ENCODE measurements around the gene VTI1A. TPM values are rescaled to one million over a fixed set of nuclear protein-coding genes. Genes with fewer than 3 reads are reported as not detected.
"Not testable (repeated sequence)": the region's sequence is repeated elsewhere in the genome, so short reads cannot be mapped to it uniquely, and the experiment has no call there.

Gene VTI1A
- total RNA-seq, 1 experiment from 2014 or later, result 44.4 TPM

DNA sequence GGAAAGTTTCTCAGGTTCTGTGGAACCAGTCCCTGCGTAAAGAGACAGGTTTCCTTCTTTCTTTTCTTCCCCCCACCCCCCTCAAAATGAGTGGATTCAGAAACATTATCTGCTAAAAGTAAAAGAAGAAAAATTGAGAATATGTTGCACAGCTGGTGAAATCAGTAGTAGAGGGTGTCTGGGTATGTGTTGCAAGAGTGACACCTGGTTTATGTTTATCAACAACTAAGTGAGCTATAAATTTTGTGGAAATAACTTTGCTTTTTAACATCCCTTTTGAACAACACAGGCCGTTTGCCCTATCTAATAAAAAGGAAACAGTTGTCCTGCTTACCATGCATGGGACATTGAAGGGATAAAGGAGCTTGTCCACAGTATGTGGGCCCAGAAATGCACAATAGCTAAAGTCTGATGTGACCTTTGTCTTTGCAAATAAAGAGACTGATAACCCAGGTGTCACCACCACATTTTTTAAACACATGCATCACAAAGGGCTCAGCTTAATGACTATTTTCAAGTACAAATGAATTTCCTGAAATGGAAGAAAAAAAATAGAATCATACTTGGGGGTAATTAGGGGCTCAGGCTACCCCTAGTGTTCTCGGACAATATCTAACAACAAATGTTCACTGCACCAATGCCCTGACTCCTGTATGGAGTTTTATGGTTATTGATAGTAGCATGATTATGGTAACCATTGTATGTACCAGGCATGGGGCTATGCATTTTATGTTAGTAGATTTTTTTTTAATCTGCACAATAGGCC lies 281.3 kb downstream of the VTI1A start:
- no peaks in the 10 kb centered on the region for H3K36me3 Mint-ChIP-seq (ENCODE audit: insufficient read depth, unreplicated experiment)
- BruUV-seq (replicated peaks), result no TSS peak
- no peak for DNase-seq (ENCODE audit: unreplicated experiment)
- TF ChIP-seq, protein P1, sequence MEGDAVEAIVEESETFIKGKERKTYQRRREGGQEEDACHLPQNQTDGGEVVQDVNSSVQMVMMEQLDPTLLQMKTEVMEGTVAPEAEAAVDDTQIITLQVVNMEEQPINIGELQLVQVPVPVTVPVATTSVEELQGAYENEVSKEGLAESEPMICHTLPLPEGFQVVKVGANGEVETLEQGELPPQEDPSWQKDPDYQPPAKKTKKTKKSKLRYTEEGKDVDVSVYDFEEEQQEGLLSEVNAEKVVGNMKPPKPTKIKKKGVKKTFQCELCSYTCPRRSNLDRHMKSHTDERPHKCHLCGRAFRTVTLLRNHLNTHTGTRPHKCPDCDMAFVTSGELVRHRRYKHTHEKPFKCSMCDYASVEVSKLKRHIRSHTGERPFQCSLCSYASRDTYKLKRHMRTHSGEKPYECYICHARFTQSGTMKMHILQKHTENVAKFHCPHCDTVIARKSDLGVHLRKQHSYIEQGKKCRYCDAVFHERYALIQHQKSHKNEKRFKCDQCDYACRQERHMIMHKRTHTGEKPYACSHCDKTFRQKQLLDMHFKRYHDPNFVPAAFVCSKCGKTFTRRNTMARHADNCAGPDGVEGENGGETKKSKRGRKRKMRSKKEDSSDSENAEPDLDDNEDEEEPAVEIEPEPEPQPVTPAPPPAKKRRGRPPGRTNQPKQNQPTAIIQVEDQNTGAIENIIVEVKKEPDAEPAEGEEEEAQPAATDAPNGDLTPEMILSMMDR (IDR thresholded peaks at IDR 0.05; ENCODE audit: unreplicated experiment), result no peak
- no peaks in the 10 kb centered on the region for H3K27me3 Mint-ChIP-seq (ENCODE audit: insufficient read depth, unreplicated experiment)
- intact Hi-C loops (cut with micrococcal nuclease), result no loop called here
- CTCF ChIA-PET, result interaction anchor here (0.7 to 1.3 kb wide), 2 partner anchors 48 to 657 kb away, joined by 3 to 5 read pairs; no protein-coding TSS in a partner anchor
- no peaks in the 10 kb centered on the region for H3K9me3 Mint-ChIP-seq (ENCODE audit: unreplicated experiment)
- no peak overlapping the region for H3K4me3 Mint-ChIP-seq (ENCODE audit: unreplicated experiment)
- peaks cover 10% of the 10 kb centered on the region for H3K4me1 Mint-ChIP-seq (ENCODE audit: insufficient read depth, unreplicated experiment)
- POLR2A ChIA-PET, result no interaction called here
- no peak overlapping the region for H3K27ac Mint-ChIP-seq (ENCODE audit: low read depth, unreplicated experiment)

DNA sequence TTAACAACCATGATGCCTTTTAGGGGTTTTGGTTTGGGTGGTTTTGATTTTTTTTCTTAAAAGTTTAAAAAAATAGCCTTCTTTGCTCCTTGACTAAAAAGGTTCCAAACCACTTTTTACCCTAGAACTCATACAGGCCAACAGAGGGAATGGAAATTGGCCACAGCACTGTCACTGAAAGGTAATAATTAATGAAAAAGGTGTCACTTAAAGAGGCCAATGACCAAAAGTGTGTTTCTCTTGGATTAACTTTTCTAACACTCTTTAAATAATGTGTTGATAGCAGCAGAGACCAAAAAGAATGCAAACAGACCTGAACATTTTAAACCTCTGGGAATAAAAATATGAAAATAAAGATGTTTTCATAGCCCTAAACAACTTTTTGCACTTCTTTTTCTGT lies 282.0 kb downstream of the VTI1A start:
- no peak overlapping the region for H3K4me3 Mint-ChIP-seq (ENCODE audit: unreplicated experiment)
- intact Hi-C loops (cut with micrococcal nuclease), result no loop called here
- no peaks in the 10 kb centered on the region for H3K36me3 Mint-ChIP-seq (ENCODE audit: insufficient read depth, unreplicated experiment)
- POLR2A ChIA-PET, result no interaction called here
- H3K27me3 Mint-ChIP-seq (ENCODE audit: insufficient read depth, unreplicated experiment), result no peaks in the 10 kb centered on the region
- no peak overlapping the region for H3K27ac Mint-ChIP-seq (ENCODE audit: low read depth, unreplicated experiment)
- no peaks in the 10 kb centered on the region for H3K9me3 Mint-ChIP-seq (ENCODE audit: unreplicated experiment)
- CTCF ChIA-PET, result no interaction called here
- BruUV-seq (replicated peaks), result no TSS peak
- TF ChIP-seq, protein P1 (IDR thresholded peaks at IDR 0.05; ENCODE audit: unreplicated experiment), result no peak
- H3K4me1 Mint-ChIP-seq (ENCODE audit: insufficient read depth, unreplicated experiment), result peaks cover 10% of the 10 kb centered on the region
- no peak for DNase-seq (ENCODE audit: unreplicated experiment)

DNA sequence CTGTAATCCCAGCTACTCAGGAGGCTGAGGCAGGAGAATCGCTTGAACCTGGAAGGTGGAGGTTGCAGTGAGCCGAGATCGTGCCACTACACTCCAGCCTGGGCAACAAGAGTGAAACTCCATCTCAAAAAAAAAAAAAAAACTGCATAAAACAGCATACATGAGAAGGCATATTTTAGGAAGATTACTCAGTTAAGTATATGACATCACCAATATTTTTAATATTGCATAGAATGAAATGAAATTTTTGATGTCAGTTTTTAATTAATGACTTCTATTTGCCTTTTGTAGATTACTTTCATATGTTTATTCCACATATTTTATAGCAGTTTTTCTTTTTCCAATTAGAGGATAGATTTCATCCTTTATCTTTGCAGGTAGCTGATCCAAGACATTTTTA lies 284.4 kb downstream of the VTI1A start:
- H3K27ac Mint-ChIP-seq (ENCODE audit: low read depth, unreplicated experiment); H3K27me3 Mint-ChIP-seq (ENCODE audit: insufficient read depth, unreplicated experiment); BruUV-seq (replicated peaks); H3K9me3 Mint-ChIP-seq (ENCODE audit: unreplicated experiment); H3K4me1 Mint-ChIP-seq (ENCODE audit: insufficient read depth, unreplicated experiment); H3K4me3 Mint-ChIP-seq (ENCODE audit: unreplicated experiment); intact Hi-C loops (cut with micrococcal nuclease); H3K36me3 Mint-ChIP-seq (ENCODE audit: insufficient read depth, unreplicated experiment); DNase-seq (ENCODE audit: unreplicated experiment): not testable (repeated sequence)
- ChIA-PET POLR2A (interaction anchor here (0.6 kb wide), 1 partner anchor 628 kb away, joined by 4 read pairs; no protein-coding TSS in a partner anchor), CTCF (interaction anchor here (0.7 to 2.7 kb wide), 3 partner anchors 10 to 184 kb away, joined by 3 to 11 read pairs (median 3); no protein-coding TSS in a partner anchor)

DNA sequence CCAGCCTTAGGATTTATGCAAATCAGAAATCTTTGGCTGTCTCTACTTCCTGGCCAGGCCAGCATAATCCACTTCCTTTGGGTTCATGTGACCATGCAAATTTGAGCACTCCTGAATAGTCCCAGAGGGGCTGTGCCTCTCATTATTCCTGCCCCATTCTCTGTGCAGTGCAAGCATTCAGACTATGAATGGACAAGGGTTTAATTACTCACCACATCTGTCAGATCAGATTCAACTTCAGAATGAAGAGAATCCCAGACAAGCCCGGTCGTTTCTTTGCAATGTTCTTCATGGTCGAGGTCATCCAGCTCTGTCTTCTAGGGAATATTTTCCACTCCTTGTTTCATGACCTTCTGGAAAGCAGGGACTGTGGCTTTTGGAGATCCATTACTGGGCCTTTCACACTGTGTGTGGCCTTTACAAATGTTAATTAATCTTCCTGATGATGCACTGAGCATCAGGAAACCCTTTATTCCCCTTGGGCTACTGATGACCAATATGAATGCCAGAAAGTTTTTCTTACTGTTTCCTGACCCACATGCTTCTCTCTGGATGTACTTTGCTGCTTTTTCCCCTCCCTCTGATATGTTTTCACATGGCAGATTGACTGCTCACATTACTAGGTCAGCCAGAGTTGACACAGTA lies 285.4 kb downstream of the VTI1A start:
- POLR2A ChIA-PET, result interaction anchor here (0.6 kb wide), 1 partner anchor 404 kb away, joined by 3 read pairs; no protein-coding TSS in a partner anchor
- TF ChIP-seq, protein P1 (IDR thresholded peaks at IDR 0.05; ENCODE audit: unreplicated experiment), result no peak
- H3K4me3 Mint-ChIP-seq (ENCODE audit: unreplicated experiment), result no peak overlapping the region

More for the DNA sequence above, 285.4 kb downstream of the VTI1A start:
- H3K36me3 Mint-ChIP-seq (ENCODE audit: insufficient read depth, unreplicated experiment), result no peaks in the 10 kb centered on the region
- peaks cover 10% of the 10 kb centered on the region for H3K4me1 Mint-ChIP-seq (ENCODE audit: insufficient read depth, unreplicated experiment)
- H3K27ac Mint-ChIP-seq (ENCODE audit: low read depth, unreplicated experiment), result peak overlapping the region; percentile 21
- DNase-seq (ENCODE audit: unreplicated experiment), result no peak
- no peaks in the 10 kb centered on the region for H3K27me3 Mint-ChIP-seq (ENCODE audit: insufficient read depth, unreplicated experiment)
- BruUV-seq (replicated peaks), result no TSS peak
- intact Hi-C loops (cut with micrococcal nuclease), result no loop called here
- CTCF ChIA-PET, result interaction anchor here (0.7 to 2.7 kb wide), 2 partner anchors 11 to 183 kb away, joined by 3 to 11 read pairs; no protein-coding TSS in a partner anchor
- no peaks in the 10 kb centered on the region for H3K9me3 Mint-ChIP-seq (ENCODE audit: unreplicated experiment)

All from MCF 10A (cell line).